Spleen (tissue), 7 donors: ENCODE data around the gene PRKCH.

Experiments used
- POLR2A ChIP-seq, 3 donors: fragments of 450-650 bp; IDR thresholded peaks; one replicate each; pipeline ENCODE4 v1.5.1; 2017; ENCODE audit warnings: antibody characterized with exemption in 3 of 3, mild to moderate bottlenecking in 1 of 3
- POLR2AphosphoS5 ChIP-seq, 3 donors: sonication (generic); formaldehyde crosslinking; IDR thresholded peaks; one replicate each; pipeline ENCODE4 v1.5.1; 2017; ENCODE audit warnings: antibody characterized with exemption in 3 of 3
- TF ChIP-seq, protein P1 (sequence below), 11 experiments: fragments of 200-600 bp in 7 of 11; fragments of 450-650 bp in 4 of 11; sonication (generic) in 4 of 11; IDR thresholded peaks in 8 of 11; conservative IDR thresholded peaks in 3 of 11; 1 replicate in 7 of 11; 2 replicates in 4 of 11; pipeline versions ENCODE4 v1.4.0 to v1.8.0; 2016 to 2021; ENCODE audit warnings: antibody characterized with exemption in 11 of 11, inconsistent platforms in 4 of 11, mild to moderate bottlenecking in 1 of 11
- donor health status: DM: no; HTN: no; CAD: no; lungs with moderate emphysema.
- donor health status: DM: no; HTN: no; CAD: no.
- donor health status: DM: no; HTN: no; CAD: no.

DNA sequence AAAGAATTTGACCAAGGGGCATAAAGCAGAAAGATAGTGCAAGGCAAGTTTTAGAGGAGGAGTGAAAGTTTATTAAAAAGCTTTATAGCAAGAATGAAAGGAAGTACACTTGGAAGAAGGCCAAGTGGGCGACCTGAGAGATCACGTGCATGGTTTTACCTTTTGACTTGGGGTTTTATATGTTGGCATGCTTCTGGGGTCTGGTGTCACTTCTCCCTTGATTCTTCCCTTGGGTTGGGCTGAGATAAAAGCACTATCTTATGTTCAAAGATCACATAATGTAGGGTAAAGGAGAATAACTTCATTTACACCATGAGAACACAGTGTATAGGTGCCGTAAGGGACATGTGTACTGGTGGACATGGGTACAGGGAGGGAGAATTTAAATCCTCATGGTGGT, 22.6 kb upstream of the PRKCH start:
- TF ChIP-seq, protein P1, sequence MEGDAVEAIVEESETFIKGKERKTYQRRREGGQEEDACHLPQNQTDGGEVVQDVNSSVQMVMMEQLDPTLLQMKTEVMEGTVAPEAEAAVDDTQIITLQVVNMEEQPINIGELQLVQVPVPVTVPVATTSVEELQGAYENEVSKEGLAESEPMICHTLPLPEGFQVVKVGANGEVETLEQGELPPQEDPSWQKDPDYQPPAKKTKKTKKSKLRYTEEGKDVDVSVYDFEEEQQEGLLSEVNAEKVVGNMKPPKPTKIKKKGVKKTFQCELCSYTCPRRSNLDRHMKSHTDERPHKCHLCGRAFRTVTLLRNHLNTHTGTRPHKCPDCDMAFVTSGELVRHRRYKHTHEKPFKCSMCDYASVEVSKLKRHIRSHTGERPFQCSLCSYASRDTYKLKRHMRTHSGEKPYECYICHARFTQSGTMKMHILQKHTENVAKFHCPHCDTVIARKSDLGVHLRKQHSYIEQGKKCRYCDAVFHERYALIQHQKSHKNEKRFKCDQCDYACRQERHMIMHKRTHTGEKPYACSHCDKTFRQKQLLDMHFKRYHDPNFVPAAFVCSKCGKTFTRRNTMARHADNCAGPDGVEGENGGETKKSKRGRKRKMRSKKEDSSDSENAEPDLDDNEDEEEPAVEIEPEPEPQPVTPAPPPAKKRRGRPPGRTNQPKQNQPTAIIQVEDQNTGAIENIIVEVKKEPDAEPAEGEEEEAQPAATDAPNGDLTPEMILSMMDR (IDR thresholded peaks at IDR 0.05 in 8 of 11, conservative IDR thresholded peaks at IDR 0.05 in 3 of 11) = no peak
- TF ChIP-seq POLR2A (IDR thresholded peaks at IDR 0.05) (no peak), POLR2AphosphoS5 (IDR thresholded peaks at IDR 0.05) (no peak)
